ACC112 (cell line): Measurements from ENCODE around the gene BASP1.
"Not testable (repeated sequence)": the region's sequence is repeated elsewhere in the genome, so short reads cannot be mapped to it uniquely, and the experiment has no call there.

Experiments
- H2AFZ ChIP-seq: fragments of 200-600 bp; sonication (generic); one replicate; pipeline ENCODE4 v1.6.0; 2017; ENCODE audit warnings: antibody characterized with exemption, low read length; ENCODE audit not compliant: unreplicated experiment
- H3K27ac ChIP-seq: fragments of 200-600 bp; sonication (generic); 2 replicates; pipeline ENCODE4 v1.5.1; 2014; ENCODE audit warnings: low read depth, mild to moderate bottlenecking, antibody characterized with exemption, low read length, moderate library complexity
- H3K27me3 ChIP-seq: fragments of 200-600 bp; sonication (generic); 2 replicates; pipeline ENCODE4 v1.6.1; 2014; ENCODE audit warnings: mild to moderate bottlenecking, antibody characterized with exemption, low read length, moderate library complexity, mixed read lengths; ENCODE audit not compliant: insufficient read depth
- H3K36me3 ChIP-seq: fragments of 200-600 bp; sonication (generic); 2 replicates; pipeline ENCODE4 v1.6.1; 2016; ENCODE audit warnings: mild to moderate bottlenecking, antibody characterized with exemption, low read length, moderate library complexity, mixed read lengths; ENCODE audit not compliant: insufficient read depth
- H3K4me1 ChIP-seq: fragments of 200-600 bp; sonication (generic); one replicate; pipeline ENCODE4 v1.6.1; 2016; ENCODE audit warnings: low read length, mixed read lengths; ENCODE audit not compliant: insufficient read depth, unreplicated experiment, control insufficient read depth
- H3K4me3 ChIP-seq: fragments of 200-600 bp; sonication (generic); 2 replicates; pipeline ENCODE4 v1.5.1; 2014; ENCODE audit warnings: mild to moderate bottlenecking, low read depth, low read length
- H3K79me2 ChIP-seq: fragments of 200-600 bp; sonication (generic); one replicate; pipeline ENCODE4 v1.6.0; 2016; ENCODE audit warnings: low read length; ENCODE audit not compliant: control insufficient read depth, unreplicated experiment, insufficient read depth

BASP1 gene

GRCh38 chr5:17234374-17234773 is 16.9 kb downstream of the BASP1 start:
- Histone ChIP-seq H3K36me3 (peaks cover 21% of the 10 kb centered on the region), H3K79me2 (peaks cover 93% of the 10 kb centered on the region), H3K27ac (peak overlapping the region; percentile 22; the same call in 1 of the 2 replicates), H3K4me1 (peaks cover 67% of the 10 kb centered on the region), H3K27me3 (no peaks in the 10 kb centered on the region), H2AFZ (no peak overlapping the region), H3K4me3 (no peak overlapping the region)

GRCh38 chr5:17235731-17236330 is 18.4 kb downstream of the BASP1 start:
- Histone ChIP-seq H3K4me3 (no peak overlapping the region), H3K79me2 (peaks cover 95% of the 10 kb centered on the region), H2AFZ (no peak overlapping the region), H3K27me3 (no peaks in the 10 kb centered on the region), H3K36me3 (peaks cover 25% of the 10 kb centered on the region), H3K4me1 (peaks cover 76% of the 10 kb centered on the region), H3K27ac (peak overlapping the region; percentile 31)

- no peaks in the 10 kb centered on the region for H3K27me3 ChIP-seq
- H3K36me3 ChIP-seq, result peaks cover 21% of the 10 kb centered on the region
- peak overlapping the region; percentile 6 for H3K4me3 ChIP-seq
- H3K27ac ChIP-seq, result peak overlapping the region; percentile 92
- peaks cover 76% of the 10 kb centered on the region for H3K4me1 ChIP-seq
- no peak overlapping the region for H2AFZ ChIP-seq
- H3K79me2 ChIP-seq, result peaks cover 95% of the 10 kb centered on the region
Measured at GRCh38 chr5:17238521-17239041, 21.1 kb downstream of the BASP1 start.

GRCh38 chr5:17239953-17240352 is 22.5 kb downstream of the BASP1 start:
- H3K4me1 ChIP-seq, result peaks cover 73% of the 10 kb centered on the region
- H3K27ac ChIP-seq, result peak overlapping the region; percentile 92
- peaks cover 92% of the 10 kb centered on the region for H3K79me2 ChIP-seq
- no peak overlapping the region for H3K4me3 ChIP-seq
- peaks cover 25% of the 10 kb centered on the region for H3K36me3 ChIP-seq
- no peak overlapping the region for H2AFZ ChIP-seq
- H3K27me3 ChIP-seq, result no peaks in the 10 kb centered on the region

- peaks cover 25% of the 10 kb centered on the region for H3K36me3 ChIP-seq
- peak overlapping the region; percentile 38; the same call in 1 of the 2 replicates for H3K27ac ChIP-seq
- no peak overlapping the region for H2AFZ ChIP-seq
- H3K27me3 ChIP-seq, result no peaks in the 10 kb centered on the region
- H3K4me1 ChIP-seq, result peaks cover 71% of the 10 kb centered on the region
- no peak overlapping the region for H3K4me3 ChIP-seq
- H3K79me2 ChIP-seq, result peaks cover 92% of the 10 kb centered on the region
Measured at GRCh38 chr5:17240487-17240886, 23.1 kb downstream of the BASP1 start.

GRCh38 chr5:17241635-17242034 is 24.2 kb downstream of the BASP1 start:
- H3K27me3 ChIP-seq, result no peaks in the 10 kb centered on the region
- H3K4me3 ChIP-seq, result no peak overlapping the region
- peaks cover 92% of the 10 kb centered on the region for H3K79me2 ChIP-seq
- H3K27ac ChIP-seq, result no peak overlapping the region
- H3K36me3 ChIP-seq, result peaks cover 29% of the 10 kb centered on the region
- H2AFZ ChIP-seq, result no peak overlapping the region
- H3K4me1 ChIP-seq, result peaks cover 64% of the 10 kb centered on the region

GRCh38 chr5:17243287-17244063 is 26.0 kb downstream of the BASP1 start:
- Histone ChIP-seq H3K36me3 (peaks cover 30% of the 10 kb centered on the region), H3K27me3 (no peaks in the 10 kb centered on the region), H3K27ac (no peak overlapping the region), H3K4me3 (no peak overlapping the region), H2AFZ (no peak overlapping the region), H3K79me2 (peaks cover 93% of the 10 kb centered on the region), H3K4me1 (peaks cover 60% of the 10 kb centered on the region)

- Histone ChIP-seq H3K27ac (peak overlapping the region; percentile 83), H2AFZ (no peak overlapping the region), H3K4me3 (peak overlapping the region; percentile 22; the same call in 1 of the 2 replicates), H3K27me3 (no peaks in the 10 kb centered on the region), H3K79me2 (peaks cover 89% of the 10 kb centered on the region), H3K4me1 (peaks cover 70% of the 10 kb centered on the region), H3K36me3 (peaks cover 14% of the 10 kb centered on the region)
Measured at GRCh38 chr5:17249029-17249634, 31.7 kb downstream of the BASP1 start.

GRCh38 chr5:17249841-17250240 is 32.4 kb downstream of the BASP1 start:
- peak overlapping the region; percentile 83 for H3K27ac ChIP-seq
- peaks cover 92% of the 10 kb centered on the region for H3K79me2 ChIP-seq
- H3K36me3 ChIP-seq, result peaks cover 11% of the 10 kb centered on the region
- not testable (repeated sequence) for H3K27me3 ChIP-seq, H2AFZ ChIP-seq
- H3K4me1 ChIP-seq, result peaks cover 74% of the 10 kb centered on the region
- peak overlapping the region; percentile 17; the same call in 1 of the 2 replicates for H3K4me3 ChIP-seq

GRCh38 chr5:17252543-17252942 is 35.1 kb downstream of the BASP1 start:
- H3K27me3 ChIP-seq, result no peaks in the 10 kb centered on the region
- peaks cover 91% of the 10 kb centered on the region for H3K79me2 ChIP-seq
- no peak overlapping the region for H2AFZ ChIP-seq
- peak overlapping the region; percentile 45 for H3K4me3 ChIP-seq
- H3K4me1 ChIP-seq, result peaks cover 94% of the 10 kb centered on the region
- peaks cover 10% of the 10 kb centered on the region for H3K36me3 ChIP-seq
- H3K27ac ChIP-seq, result peak overlapping the region; percentile 82
